ENCODE results near the gene QSOX1. TPM values are rescaled to one million over a fixed set of nuclear protein-coding genes. Genes with fewer than 3 reads are reported as not detected.

Gene QSOX1
- total and polyA plus RNA-seq, 9 of the 15 experiments (the other 6 are each of a cell fraction or from before 2014, with no cell fraction given) = 4.0 to 53.1 (median 15.0) TPM

- FAIRE-seq (no peak), ATAC-seq (no peak), DNase-seq (ENCODE audit: extremely low read depth in 1 of 4, low spot score in 3 of 4) (no peak)
- Histone ChIP-seq H3K4me3 (no peak overlapping the region), H4K20me1 (replicated peaks; ENCODE audit: control insufficient read depth, insufficient read depth, low read length) (no peaks in the 10 kb centered on the region; the same call in 1 of the 2 replicates), H2AFZ (ENCODE audit: low read depth, low read length) (no peak overlapping the region), H3K27me3 (ENCODE audit: control insufficient read depth in 2 of 2, insufficient read depth in 2 of 2, low read length in 2 of 2) (no peaks in the 10 kb centered on the region), H3K9ac (ENCODE audit: insufficient read depth in 1 of 2, low read depth in 2 of 2, low read length in 2 of 2) (no peak overlapping the region), H3K79me2 (ENCODE audit: control insufficient read depth, insufficient read depth, low read length) (no peaks in the 10 kb centered on the region), H3K4me1 (replicated peaks in 1 of 2; ENCODE audit: control insufficient read depth in 2 of 2, insufficient read depth in 2 of 2, low read length in 2 of 2) (peaks cover 0 to 34% of the 10 kb centered on the region in 2 experiments; a peak in 2 of 5 replicates), H3K4me2 (ENCODE audit: insufficient read depth, low read length) (no peak overlapping the region), H3K9me1 (ENCODE audit: control insufficient read depth, insufficient read depth, low read length) (no peaks in the 10 kb centered on the region), H3K27ac (ENCODE audit: extremely low read depth, low read depth, low read length) (no peak overlapping the region), H3K9me3 (replicated peaks; ENCODE audit: control insufficient read depth, insufficient read depth, low read depth, low read length) (no peaks in the 10 kb centered on the region), H3K36me3 (ENCODE audit: control insufficient read depth, insufficient read depth, low read length) (no peaks in the 10 kb centered on the region)
- TF ChIP-seq MIER1 (IDR thresholded peaks at IDR 0.05; ENCODE audit: low read depth) (no peak), L3MBTL2 (IDR thresholded peaks at IDR 0.05) (no peak), KDM1A (IDR thresholded peaks at IDR 0.05) (no peak), PCBP2 (IDR thresholded peaks at IDR 0.05; ENCODE audit: low read depth, low read length, poor library complexity, severe bottlenecking) (no peak), ZNF512 (tag; IDR thresholded peaks at IDR 0.05) (no peak), TAF9B (IDR thresholded peaks at IDR 0.05; ENCODE audit: partially characterized antibody) (no peak), IRF9 (tag; IDR thresholded peaks at IDR 0.05) (no peak), TBL1XR1 (IDR thresholded peaks at IDR 0.05; ENCODE audit: low read length in 2 of 2) (no peak), SRSF7 (optimal IDR thresholded peaks at IDR 0.05; ENCODE audit: low read depth, low read length) (no peak), CBFB (CRISPR knock-in tag; IDR thresholded peaks at IDR 0.05) (no peak), HCFC1 (IDR thresholded peaks at IDR 0.05; ENCODE audit: low read depth, low read length) (no peak), FOS (IDR thresholded peaks at IDR 0.05; ENCODE audit: extremely low read depth, insufficient read length) (no peak), MTF1 (CRISPR knock-in tag; IDR thresholded peaks at IDR 0.05; ENCODE audit: borderline replicate concordance) (no peak), E2F5 (CRISPR knock-in tag; IDR thresholded peaks at IDR 0.05) (no peak), MECOM (CRISPR knock-in tag; IDR thresholded peaks at IDR 0.05) (no peak), ZNF695 (CRISPR knock-in tag; IDR thresholded peaks at IDR 0.05) (no peak), CEBPG (CRISPR knock-in tag; IDR thresholded peaks at IDR 0.05) (no peak), CEBPG (tag; conservative IDR thresholded peaks at IDR 0.05 in 1 of 2, IDR thresholded peaks at IDR 0.05 in 1 of 2) (no peak), SLC30A9 (CRISPR knock-in tag; IDR thresholded peaks at IDR 0.05) (no peak), ZNF79 (CRISPR knock-in tag; IDR thresholded peaks at IDR 0.05; ENCODE audit: low read depth) (no peak)
- BruUV-seq (replicated peaks) = no TSS peak
- ChIA-PET POLR2A (interaction anchor here (0.6 to 1.2 kb wide), 3 partner anchors 50 to 149 kb away, joined by 3 to 4 read pairs (median 3); no protein-coding TSS in a partner anchor), CTCF (ENCODE audit: low intra/inter-chr PET ratio) (no interaction called here)
- WGBS (ENCODE audit: insufficient coverage, low coverage, missing lambda C conversion rate) = 43% methylated on average over 5 of the region's 5 CpGs
- intact Hi-C loops (cut with micrococcal nuclease) (no loop called here), in situ Hi-C loops (cut with MboI) (no loop called here)
Observed at GRCh38 chr1:180197231-180197630, 42.6 kb downstream of the QSOX1 start.

Data from K562 (cell line).